ENCODE data around the gene ICA1.

DNA sequence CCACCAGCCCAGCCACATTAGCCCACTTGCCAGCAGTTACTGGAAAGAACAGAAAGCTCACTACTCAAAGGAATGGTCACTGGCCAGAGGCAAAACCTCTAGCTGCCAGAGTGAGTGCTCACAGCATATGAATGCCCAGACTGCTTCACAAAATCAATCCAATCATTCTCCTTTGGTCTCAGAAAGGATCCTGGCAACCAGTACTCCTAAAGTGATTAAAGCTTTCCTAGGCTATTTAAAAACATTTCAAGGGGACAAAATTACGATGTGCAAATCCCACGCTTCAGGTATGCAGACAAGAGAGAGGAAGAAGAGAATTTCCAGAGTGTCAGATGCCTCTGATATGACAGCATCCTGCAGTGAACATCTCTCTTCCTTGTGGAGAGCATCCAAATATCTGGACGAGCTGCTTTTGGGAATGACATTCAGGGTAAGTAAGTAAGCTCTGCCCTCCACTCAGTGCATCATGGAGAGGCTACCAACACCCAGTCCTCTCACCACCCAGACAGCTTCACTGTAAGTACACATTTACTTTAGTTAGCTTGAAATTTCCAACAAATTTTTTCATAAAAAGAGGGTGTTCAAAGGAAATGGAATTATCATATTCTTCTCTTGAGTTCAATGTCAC is 25.1 kb downstream of the ICA1 start:
- TF ChIP-seq, protein P1, sequence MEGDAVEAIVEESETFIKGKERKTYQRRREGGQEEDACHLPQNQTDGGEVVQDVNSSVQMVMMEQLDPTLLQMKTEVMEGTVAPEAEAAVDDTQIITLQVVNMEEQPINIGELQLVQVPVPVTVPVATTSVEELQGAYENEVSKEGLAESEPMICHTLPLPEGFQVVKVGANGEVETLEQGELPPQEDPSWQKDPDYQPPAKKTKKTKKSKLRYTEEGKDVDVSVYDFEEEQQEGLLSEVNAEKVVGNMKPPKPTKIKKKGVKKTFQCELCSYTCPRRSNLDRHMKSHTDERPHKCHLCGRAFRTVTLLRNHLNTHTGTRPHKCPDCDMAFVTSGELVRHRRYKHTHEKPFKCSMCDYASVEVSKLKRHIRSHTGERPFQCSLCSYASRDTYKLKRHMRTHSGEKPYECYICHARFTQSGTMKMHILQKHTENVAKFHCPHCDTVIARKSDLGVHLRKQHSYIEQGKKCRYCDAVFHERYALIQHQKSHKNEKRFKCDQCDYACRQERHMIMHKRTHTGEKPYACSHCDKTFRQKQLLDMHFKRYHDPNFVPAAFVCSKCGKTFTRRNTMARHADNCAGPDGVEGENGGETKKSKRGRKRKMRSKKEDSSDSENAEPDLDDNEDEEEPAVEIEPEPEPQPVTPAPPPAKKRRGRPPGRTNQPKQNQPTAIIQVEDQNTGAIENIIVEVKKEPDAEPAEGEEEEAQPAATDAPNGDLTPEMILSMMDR (IDR thresholded peaks at IDR 0.05) = no peak
- TF ChIP-seq POLR2AphosphoS5 (IDR thresholded peaks at IDR 0.05) = no peak
- TF ChIP-seq EP300 (IDR thresholded peaks at IDR 0.05) = no peak
- no peak for TF ChIP-seq POLR2A (IDR thresholded peaks at IDR 0.05)

Measured in stomach (tissue), 4 donors.